ENCODE data around the gene NUB1.

The NUB1 gene

GRCh38 chr7:151404216-151405011 is 62.8 kb downstream of the NUB1 start:
- no peak overlapping the region for H3K27ac ChIP-seq
- TF ChIP-seq CTCF (conservative IDR thresholded peaks at IDR 0.05), result no peak

- no peak overlapping the region for H3K27ac ChIP-seq
- TF ChIP-seq CTCF (conservative IDR thresholded peaks at IDR 0.05), result no peak
Observed at GRCh38 chr7:151405056-151405455, 63.4 kb downstream of the NUB1 start.

GRCh38 chr7:151405588-151405987 is 64.0 kb downstream of the NUB1 start:
- TF ChIP-seq CTCF (conservative IDR thresholded peaks at IDR 0.05), result no peak
- H3K27ac ChIP-seq, result no peak overlapping the region

GRCh38 chr7:151406051-151406875 is 64.7 kb downstream of the NUB1 start:
- no peak for TF ChIP-seq CTCF (conservative IDR thresholded peaks at IDR 0.05)
- no peak overlapping the region for H3K27ac ChIP-seq

- no peak for TF ChIP-seq CTCF (conservative IDR thresholded peaks at IDR 0.05)
- H3K27ac ChIP-seq, result no peak overlapping the region
Observed at GRCh38 chr7:151406886-151407583, 65.4 kb downstream of the NUB1 start.

- H3K27ac ChIP-seq, result no peak overlapping the region
- TF ChIP-seq CTCF (conservative IDR thresholded peaks at IDR 0.05), result no peak
Observed at GRCh38 chr7:151408498-151408838, 66.9 kb downstream of the NUB1 start.

All from VCaP (cell line).